BJ (cell line): Measurements from ENCODE around the gene RAPGEF1. TPM values are rescaled to one million over a fixed set of nuclear protein-coding genes. Genes with fewer than 3 reads are reported as not detected.

Source experiments
- CTCF ChIA-PET: fragments of 350-600 bp; formaldehyde crosslinking; extraction: SDS; loops from one replicate; lab custom pipeline; 2021; ENCODE audit warnings: antibody characterized with exemption, inconsistent platforms; lab: Yijun Ruan, JAX
- POLR2A ChIA-PET: fragments of 300-600 bp; sonication (Branson Sonifier 250); formaldehyde crosslinking; extraction: SDS; loops from one replicate; lab custom pipeline; 2021; ENCODE audit warnings: antibody characterized with exemption; lab: Charles Lee
- DNase-seq: peaks from one replicate; pipeline ENCODE4 v3.0.0-alpha.2; 2011; ENCODE audit warnings: low read depth
- H3K27me3 ChIP-seq: 2 replicates; pipeline ENCODE4 v1.6.0; 2011; ENCODE audit warnings: low read length; ENCODE audit not compliant: control insufficient read depth, insufficient read depth
- H3K36me3 ChIP-seq: 2 replicates; pipeline ENCODE4 v1.5.1; 2011; ENCODE audit warnings: low read length; ENCODE audit not compliant: control insufficient read depth, insufficient read depth
- H3K4me3 ChIP-seq: 2 replicates; pipeline ENCODE4 v1.5.1; 2011; ENCODE audit warnings: low read depth, mild to moderate bottlenecking, control low read depth, low read length
- CTCF ChIP-seq: IDR thresholded peaks from 2 replicates; pipeline ENCODE4 v1.5.1; 2011; ENCODE audit warnings: low read depth, mild to moderate bottlenecking, control low read depth, inconsistent platforms, low read length, moderate library complexity; ENCODE audit not compliant: insufficient read depth
- polyA plus RNA-seq: library from polyadenylated mRNA; depleted of rRNA; stranded (reverse); fragments of >200 nt; gene quantifications from 2 replicates; pipeline ENCODE4 v1.2.3, GENCODE V29; 2011

Gene RAPGEF1
- polyA plus RNA-seq, 1 experiment, result 31.6 TPM

GRCh38 chr9:131719262-131719908 lies 20.5 kb downstream of the RAPGEF1 start:
- Histone ChIP-seq H3K27me3 (no peaks in the 10 kb centered on the region), H3K4me3 (no peak overlapping the region), H3K36me3 (peaks cover 1% of the 10 kb centered on the region; the same call in 1 of the 2 replicates)
- ChIA-PET POLR2A (interaction anchor here (0.6 to 0.7 kb wide), 2 partner anchors 14 to 1920 kb away, joined by 3 to 5 read pairs; no protein-coding TSS in a partner anchor), CTCF (interaction anchor here (1.0 to 1.4 kb wide), 2 partner anchors 9 to 12 kb away, joined by 3 to 6 read pairs; no protein-coding TSS in a partner anchor)
- no peak for DNase-seq
- no peak for TF ChIP-seq CTCF

GRCh38 chr9:131717719-131718460 lies 22.0 kb downstream of the RAPGEF1 start:
- no peak for TF ChIP-seq CTCF
- no peak for DNase-seq
- Histone ChIP-seq H3K4me3 (no peak overlapping the region), H3K27me3 (no peaks in the 10 kb centered on the region), H3K36me3 (peaks cover 1% of the 10 kb centered on the region; the same call in 1 of the 2 replicates)
- CTCF ChIA-PET, result interaction anchor here (0.9 kb wide), 1 partner anchor 16 kb away, joined by 3 read pairs; no protein-coding TSS in a partner anchor
- POLR2A ChIA-PET, result no interaction called here

GRCh38 chr9:131715906-131716305 lies 24.0 kb downstream of the RAPGEF1 start:
- Histone ChIP-seq H3K36me3 (no peaks in the 10 kb centered on the region; the same call in 1 of the 2 replicates), H3K4me3 (no peak overlapping the region), H3K27me3 (no peaks in the 10 kb centered on the region)
- ChIA-PET POLR2A (no interaction called here), CTCF (no interaction called here)
- TF ChIP-seq CTCF, result no peak
- DNase-seq, result no peak

- no peak for DNase-seq
- Histone ChIP-seq H3K27me3 (no peaks in the 10 kb centered on the region), H3K36me3 (no peaks in the 10 kb centered on the region; the same call in 1 of the 2 replicates), H3K4me3 (no peak overlapping the region)
- TF ChIP-seq CTCF, result no peak
- POLR2A ChIA-PET, result no interaction called here
- CTCF ChIA-PET, result interaction anchor here (0.9 to 1.4 kb wide), 3 partner anchors 9 to 36 kb away, joined by 3 to 4 read pairs (median 3); no protein-coding TSS in a partner anchor
These were observed 25.1 kb downstream of the RAPGEF1 start for GRCh38 chr9:131714821-131715220.

GRCh38 chr9:131714161-131714646 lies 25.7 kb downstream of the RAPGEF1 start:
- Histone ChIP-seq H3K4me3 (no peak overlapping the region), H3K36me3 (no peaks in the 10 kb centered on the region; the same call in 1 of the 2 replicates), H3K27me3 (no peaks in the 10 kb centered on the region)
- TF ChIP-seq CTCF, result no peak
- DNase-seq, result peak; percentile 45
- POLR2A ChIA-PET, result no interaction called here
- CTCF ChIA-PET, result interaction anchor here (0.7 to 1.4 kb wide), 4 partner anchors 9 to 36 kb away, joined by 3 to 4 read pairs (median 3); no protein-coding TSS in a partner anchor
